Subcutaneous abdominal adipose tissue (tissue), 5 donors: Measurements from ENCODE around the gene CFAP61.
"Not testable (repeated sequence)": the region's sequence is repeated elsewhere in the genome, so short reads cannot be mapped to it uniquely, and the experiment has no call there.

Source experiments
- H3K27ac ChIP-seq: one replicate; pipeline ENCODE4 v1.7.0; 2013; ENCODE audit warnings: low read depth, mild to moderate bottlenecking, inconsistent platforms, low read length, moderate library complexity
- H3K27me3 ChIP-seq, 5 donors: one replicate each; pipeline ENCODE4 v1.7.0; 2013; ENCODE audit warnings: low read length in 5 of 5, inconsistent platforms in 1 of 5; ENCODE audit not compliant: control insufficient read depth in 5 of 5, insufficient read depth in 4 of 5
- H3K36me3 ChIP-seq, 5 donors: one replicate each; pipeline ENCODE4 v1.7.0; 2013; ENCODE audit warnings: low read length in 5 of 5; ENCODE audit not compliant: control insufficient read depth in 5 of 5, insufficient read depth in 5 of 5
- H3K4me1 ChIP-seq, 5 donors: one replicate each; pipeline ENCODE4 v1.7.0; 2013; ENCODE audit warnings: low read length in 5 of 5, mild to moderate bottlenecking in 3 of 5, moderate library complexity in 1 of 5; ENCODE audit not compliant: control insufficient read depth in 5 of 5, insufficient read depth in 5 of 5
- H3K4me3 ChIP-seq, 5 donors: one replicate each; pipeline ENCODE4 v1.7.0; 2013; ENCODE audit warnings: low read length in 5 of 5, low read depth in 1 of 5
- H3K9ac ChIP-seq, 5 donors: one replicate each; pipeline ENCODE4 v1.7.0; 2013; ENCODE audit warnings: low read length in 5 of 5, mild to moderate bottlenecking in 4 of 5, moderate library complexity in 3 of 5
- H3K9me3 ChIP-seq, 5 donors: one replicate each; pipeline ENCODE4 v1.7.0; 2013; ENCODE audit warnings: low read length in 5 of 5; ENCODE audit not compliant: control insufficient read depth in 5 of 5
- donor health status: healthy.
- donor health status: healthy.
- donor health status: healthy.
- donor health status: healthy.
- donor health status: healthy.

The CFAP61 gene

DNA sequence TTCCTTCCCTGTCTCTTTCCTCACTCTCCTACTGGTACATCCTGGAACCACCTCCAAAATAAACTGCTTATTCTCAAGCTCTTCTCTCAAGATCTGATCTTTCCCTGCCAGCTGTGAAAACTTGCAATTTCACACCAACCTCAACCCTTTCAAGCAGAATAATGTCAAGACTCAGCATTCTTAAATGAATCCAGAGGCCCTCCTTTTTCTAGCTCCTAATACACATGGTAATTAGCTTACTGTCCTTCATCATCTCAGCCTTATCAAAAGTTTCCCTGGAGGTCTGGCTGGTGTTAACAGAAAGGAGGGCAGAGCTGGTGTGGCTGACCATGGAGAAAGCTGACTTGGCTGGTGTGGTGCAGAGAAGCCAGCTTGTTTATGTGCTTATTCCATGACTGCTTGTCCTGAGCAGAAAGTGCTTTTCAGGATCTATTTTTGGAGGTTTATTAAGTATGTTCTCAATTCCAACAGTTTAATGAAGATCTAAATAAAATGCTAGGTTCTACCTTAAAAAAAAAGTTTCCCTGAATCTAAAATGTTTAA is 50.5 kb downstream of the CFAP61 start:
- Histone ChIP-seq H3K9me3 (no peaks in the 10 kb centered on the region), H3K27me3 (no peaks in the 10 kb centered on the region), H3K4me1 (no peaks in the 10 kb centered on the region)

DNA sequence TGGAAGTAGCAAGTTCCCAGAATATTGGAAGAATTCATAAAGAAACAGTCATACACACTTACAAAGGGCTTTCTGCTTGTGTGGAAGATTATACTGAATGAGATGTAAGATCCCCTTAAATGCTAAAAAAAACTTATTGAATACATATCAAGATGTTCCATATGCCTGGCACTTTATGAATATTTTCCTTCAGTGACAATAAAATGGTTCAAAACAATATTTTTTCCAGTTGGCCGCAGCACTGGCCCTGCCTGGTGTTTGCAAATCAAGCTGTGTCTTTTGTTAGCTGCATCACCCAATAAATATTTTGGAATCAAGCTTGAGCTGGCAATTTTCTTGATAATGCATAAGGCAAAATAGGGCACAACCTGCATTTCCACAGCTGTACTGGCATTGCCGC is 51.2 kb downstream of the CFAP61 start:
- Histone ChIP-seq H3K9ac (no peak overlapping the region), H3K27ac (no peak overlapping the region), H3K9me3 (no peaks in the 10 kb centered on the region), H3K36me3 (no peaks in the 10 kb centered on the region), H3K4me1 (no peaks in the 10 kb centered on the region), H3K27me3 (no peaks in the 10 kb centered on the region), H3K4me3 (no peak overlapping the region)

More for the DNA sequence above, 50.5 kb downstream of the CFAP61 start:
- Histone ChIP-seq H3K36me3 (no peaks in the 10 kb centered on the region), H3K9ac (no peak overlapping the region), H3K27ac (no peak overlapping the region), H3K4me3 (no peak overlapping the region)

DNA sequence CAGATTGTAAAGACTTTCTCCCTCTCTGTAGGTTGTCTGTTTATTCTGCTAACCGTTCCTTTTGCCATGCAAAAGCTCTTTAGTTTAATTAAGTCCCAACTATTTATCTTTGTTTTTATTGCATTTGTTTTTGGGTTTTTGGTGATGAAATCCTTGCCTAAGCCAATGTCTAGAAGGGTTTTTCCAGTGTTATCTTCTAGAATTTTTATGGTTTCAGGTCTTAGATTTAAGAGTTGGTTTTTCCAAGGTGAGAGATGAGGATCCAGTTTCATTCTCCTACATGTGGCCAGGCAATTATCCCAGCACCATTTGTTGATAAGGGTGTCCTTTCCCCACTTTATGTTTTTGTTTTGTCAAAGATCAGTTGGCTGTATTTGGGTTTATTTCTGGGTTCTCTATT is 70.9 kb downstream of the CFAP61 start:
- not testable (repeated sequence) for H3K4me3 ChIP-seq, H3K27ac ChIP-seq, H3K27me3 ChIP-seq, H3K9ac ChIP-seq, H3K4me1 ChIP-seq, H3K36me3 ChIP-seq
- peaks cover 0 to 14% (median 8%) of the 10 kb centered on the region in 5 donors for H3K9me3 ChIP-seq

DNA sequence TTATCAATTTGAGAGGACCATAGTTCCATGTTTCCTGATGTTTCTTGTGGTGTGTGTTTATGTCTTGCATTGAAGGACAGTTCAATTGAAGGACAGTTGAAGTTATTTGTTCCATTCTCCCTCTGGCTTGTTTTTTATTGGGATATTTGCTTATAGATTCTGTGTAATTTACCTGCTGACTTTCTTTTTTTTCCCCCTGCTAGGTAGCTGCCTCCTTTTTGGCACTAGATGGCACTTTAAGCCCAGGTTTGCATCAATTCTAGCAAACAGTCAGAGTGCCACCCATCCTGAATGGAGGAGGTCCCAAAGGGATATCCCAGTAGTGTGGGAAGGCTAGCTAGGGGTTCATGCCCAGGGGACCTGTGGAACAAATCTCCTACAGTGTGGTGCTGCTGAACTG is 78.1 kb downstream of the CFAP61 start:
- Histone ChIP-seq H3K27me3 (peaks cover 0 to 4% (median 0%) of the 10 kb centered on the region in 5 donors), H3K4me1 (no peaks in the 10 kb centered on the region), H3K36me3 (no peaks in the 10 kb centered on the region), H3K9ac (no peak overlapping the region), H3K27ac (no peak overlapping the region), H3K4me3 (no peak overlapping the region), H3K9me3 (peaks cover 0 to 24% (median 20%) of the 10 kb centered on the region in 5 donors)

DNA sequence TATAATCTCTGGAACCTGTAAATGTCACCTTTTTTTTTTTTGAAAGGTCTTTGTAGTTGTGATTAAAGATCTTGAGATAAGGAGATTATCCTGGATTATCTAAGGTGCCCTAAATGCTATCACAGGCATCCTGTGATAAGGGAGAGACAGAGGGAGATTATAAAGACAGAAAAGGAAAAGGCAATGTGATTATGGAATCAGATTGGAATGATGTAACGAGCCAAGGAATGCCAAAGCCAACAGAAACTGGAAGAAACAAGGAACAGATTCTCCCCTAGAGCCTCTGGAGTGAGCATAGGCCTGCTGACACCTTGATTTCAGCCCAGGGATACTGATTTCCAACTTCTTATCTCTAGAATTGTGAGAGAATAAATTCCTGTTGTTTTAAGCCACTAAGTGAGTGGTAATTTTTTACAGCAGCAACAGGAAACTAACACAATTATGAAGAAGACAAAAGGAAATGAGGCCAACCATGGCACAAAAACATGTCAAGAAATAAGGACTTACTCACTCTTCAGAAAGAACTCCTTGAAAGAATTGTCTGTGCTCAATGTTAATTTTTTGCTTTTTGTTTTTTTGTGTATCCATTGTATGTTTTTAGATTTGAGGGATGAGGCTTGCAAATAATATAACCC is 82.7 kb downstream of the CFAP61 start:
- no peak overlapping the region for H3K9ac ChIP-seq
- no peak overlapping the region for H3K27ac ChIP-seq
- no peaks in the 10 kb centered on the region for H3K36me3 ChIP-seq
- H3K4me1 ChIP-seq, result no peaks in the 10 kb centered on the region
- no peaks in the 10 kb centered on the region for H3K27me3 ChIP-seq
- peaks cover 4 to 32% (median 27%) of the 10 kb centered on the region in 5 donors for H3K9me3 ChIP-seq
- H3K4me3 ChIP-seq, result no peak overlapping the region

DNA sequence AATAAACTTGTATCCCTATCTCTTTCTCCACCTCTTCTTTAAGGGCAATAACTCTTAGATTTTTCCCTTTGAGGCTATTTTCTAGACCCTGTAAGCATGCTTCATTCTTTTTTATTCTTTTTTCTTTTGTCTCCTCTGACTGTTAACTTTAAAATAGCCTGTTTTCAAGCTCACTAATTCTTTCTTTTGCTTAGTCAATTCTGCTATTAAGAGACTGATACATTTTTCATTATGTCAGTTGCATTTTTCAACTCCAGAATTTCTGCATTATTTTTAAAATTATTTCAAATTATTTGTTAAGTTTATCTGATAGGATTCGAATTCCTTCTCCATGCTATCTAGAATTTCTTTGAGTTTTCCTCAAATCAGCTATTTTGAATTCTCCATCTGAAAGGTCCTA is 84.0 kb downstream of the CFAP61 start:
- Histone ChIP-seq H3K4me3 (no peak overlapping the region), H3K4me1 (no peaks in the 10 kb centered on the region), H3K27ac (no peak overlapping the region), H3K27me3 (peaks cover 0 to 2% (median 0%) of the 10 kb centered on the region in 5 donors), H3K9me3 (peaks cover 4 to 26% (median 19%) of the 10 kb centered on the region in 5 donors), H3K36me3 (no peaks in the 10 kb centered on the region), H3K9ac (no peak overlapping the region)

DNA sequence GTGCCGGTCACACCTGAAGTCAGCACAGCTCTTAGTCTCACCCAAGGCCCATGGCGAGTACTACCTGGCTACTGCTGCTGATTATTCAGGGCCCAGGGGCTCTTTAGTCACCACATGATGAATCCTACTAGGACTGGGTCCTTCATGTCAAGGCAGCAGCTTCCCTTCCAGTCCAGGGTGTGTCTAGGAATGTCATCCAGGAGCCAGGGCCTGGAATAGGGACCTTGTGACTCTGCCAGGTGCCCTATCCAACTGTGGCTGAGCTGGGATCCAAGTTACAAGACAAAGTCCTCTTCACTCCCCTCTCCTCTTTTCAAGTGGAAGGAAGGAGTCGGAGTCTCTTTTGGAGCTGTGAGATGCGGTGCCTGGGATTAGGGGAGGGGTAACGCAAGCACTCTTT is 85.5 kb downstream of the CFAP61 start:
- no peak overlapping the region for H3K9ac ChIP-seq

DNA sequence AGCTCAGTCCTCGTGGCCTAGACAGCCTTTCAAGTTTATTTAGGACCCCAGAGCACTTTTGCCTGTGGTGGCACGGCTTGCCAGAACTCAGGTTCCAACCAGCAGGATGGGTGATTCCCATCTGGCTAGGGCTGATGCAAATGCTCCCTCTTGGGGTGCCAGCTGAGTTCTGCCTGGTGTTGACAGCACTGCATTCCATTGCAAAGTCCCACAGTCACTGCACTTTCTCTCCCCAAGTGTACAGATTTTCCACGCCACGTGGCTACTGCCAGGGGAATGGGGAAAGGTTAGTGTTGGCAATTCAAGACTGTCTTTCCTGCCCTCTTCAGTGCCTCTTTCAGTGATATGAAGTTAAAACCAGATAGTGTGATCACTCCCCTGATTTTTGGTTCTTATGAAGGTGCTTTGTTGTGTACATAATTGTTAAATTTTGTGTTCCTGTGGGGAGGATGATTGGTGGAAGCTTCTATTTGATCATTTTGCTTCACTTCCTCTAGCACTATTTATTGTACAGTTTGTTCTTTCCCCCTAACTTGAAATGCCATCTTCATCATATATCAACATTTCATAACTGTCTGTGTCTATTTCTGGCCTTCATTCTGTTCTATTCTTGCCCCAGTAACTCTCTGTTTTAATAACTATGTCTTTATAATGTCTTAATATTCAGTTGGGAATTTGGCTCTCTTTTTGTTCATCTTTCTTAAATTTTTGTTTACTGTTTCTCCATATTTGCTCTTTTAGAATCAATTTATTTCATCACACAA is 86.2 kb downstream of the CFAP61 start:
- H3K4me3 ChIP-seq, result no peak overlapping the region
- no peak overlapping the region for H3K27ac ChIP-seq
- H3K36me3 ChIP-seq, result no peaks in the 10 kb centered on the region
- no peak overlapping the region for H3K9ac ChIP-seq
- peaks cover 0 to 20% (median 16%) of the 10 kb centered on the region in 5 donors for H3K9me3 ChIP-seq
- H3K4me1 ChIP-seq, result no peaks in the 10 kb centered on the region
- H3K27me3 ChIP-seq, result peaks cover 0 to 7% (median 0%) of the 10 kb centered on the region in 5 donors

More for the DNA sequence above, 85.5 kb downstream of the CFAP61 start:
- H3K9me3 ChIP-seq, result peaks cover 4 to 25% (median 19%) of the 10 kb centered on the region in 5 donors
- peaks cover 0 to 7% (median 0%) of the 10 kb centered on the region in 5 donors for H3K27me3 ChIP-seq
- H3K4me3 ChIP-seq, result no peak overlapping the region
- no peak overlapping the region for H3K27ac ChIP-seq
- no peaks in the 10 kb centered on the region for H3K4me1 ChIP-seq
- H3K36me3 ChIP-seq, result no peaks in the 10 kb centered on the region

DNA sequence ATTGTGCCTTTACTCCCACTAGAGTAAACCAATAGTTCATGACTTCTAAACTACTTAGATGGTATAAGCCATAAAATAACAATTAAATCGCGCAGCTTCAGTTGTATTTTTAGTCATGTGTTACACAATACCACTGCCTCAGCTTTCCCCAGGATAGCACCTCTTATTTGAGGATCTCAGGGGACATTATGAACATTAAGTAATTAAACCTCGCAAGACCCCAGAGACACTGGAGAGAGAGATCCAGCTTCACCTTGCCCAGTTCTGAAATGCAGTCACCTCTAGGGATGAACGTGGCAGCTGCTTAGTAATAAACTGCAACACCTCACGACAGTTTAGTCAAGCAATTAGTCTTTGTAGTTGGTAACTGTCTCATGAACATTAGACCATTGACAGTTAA is 87.1 kb downstream of the CFAP61 start:
- no peak overlapping the region for H3K27ac ChIP-seq

DNA sequence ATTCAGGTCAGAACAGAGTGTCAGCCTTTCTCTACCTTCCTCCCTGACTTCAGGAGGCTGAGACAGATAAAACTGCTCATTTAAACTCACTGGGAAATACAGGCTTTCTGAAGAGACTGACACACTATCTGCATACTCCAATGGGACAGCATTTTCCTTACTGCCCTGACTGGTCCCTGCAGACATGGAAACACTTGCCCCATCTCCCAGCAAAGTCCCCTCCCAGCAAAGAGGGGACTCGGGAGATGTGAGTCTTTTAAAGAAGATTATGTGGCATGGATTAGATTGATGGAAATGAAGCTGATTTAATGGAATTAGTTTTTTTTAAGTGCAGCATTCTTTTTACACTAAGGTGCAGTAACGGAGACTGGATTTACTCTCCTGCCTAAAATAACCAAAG is 90.8 kb downstream of the CFAP61 start:
- H3K36me3 ChIP-seq, result no peaks in the 10 kb centered on the region

More for the DNA sequence above, 87.1 kb downstream of the CFAP61 start:
- Histone ChIP-seq H3K4me3 (no peak overlapping the region), H3K4me1 (no peaks in the 10 kb centered on the region), H3K36me3 (no peaks in the 10 kb centered on the region), H3K9ac (no peak overlapping the region), H3K9me3 (peaks cover 0 to 14% (median 12%) of the 10 kb centered on the region in 5 donors), H3K27me3 (peaks cover 0 to 7% (median 0%) of the 10 kb centered on the region in 5 donors)

More for the DNA sequence above, 90.8 kb downstream of the CFAP61 start:
- H3K27ac ChIP-seq, result no peak overlapping the region
- H3K4me3 ChIP-seq, result no peak overlapping the region
- peaks cover 0 to 7% (median 0%) of the 10 kb centered on the region in 5 donors for H3K27me3 ChIP-seq
- no peaks in the 10 kb centered on the region for H3K4me1 ChIP-seq
- no peak overlapping the region for H3K9ac ChIP-seq
- peaks cover 0 to 9% (median 3%) of the 10 kb centered on the region in 5 donors for H3K9me3 ChIP-seq
